ENCODE results near the gene UBAC1.
"Not testable (repeated sequence)": the region's sequence is repeated elsewhere in the genome, so short reads cannot be mapped to it uniquely, and the experiment has no call there.

The UBAC1 gene

GRCh38 chr9:135923508-135923907 is 37.7 kb downstream of the UBAC1 start:
- ChIA-PET CTCF (no interaction called here), POLR2A (interaction anchor here (0.6 kb wide), 1 partner anchor 38 kb away, joined by 3 read pairs; the partner anchor contains the start of gene UBAC1)
- no peak for TF ChIP-seq CTCF (IDR thresholded peaks at IDR 0.05; ENCODE audit: control extremely low read depth, extremely low read depth, low read depth, missing control alignments)
- DNase-seq (ENCODE audit: extremely low spot score): no peak

DNA sequence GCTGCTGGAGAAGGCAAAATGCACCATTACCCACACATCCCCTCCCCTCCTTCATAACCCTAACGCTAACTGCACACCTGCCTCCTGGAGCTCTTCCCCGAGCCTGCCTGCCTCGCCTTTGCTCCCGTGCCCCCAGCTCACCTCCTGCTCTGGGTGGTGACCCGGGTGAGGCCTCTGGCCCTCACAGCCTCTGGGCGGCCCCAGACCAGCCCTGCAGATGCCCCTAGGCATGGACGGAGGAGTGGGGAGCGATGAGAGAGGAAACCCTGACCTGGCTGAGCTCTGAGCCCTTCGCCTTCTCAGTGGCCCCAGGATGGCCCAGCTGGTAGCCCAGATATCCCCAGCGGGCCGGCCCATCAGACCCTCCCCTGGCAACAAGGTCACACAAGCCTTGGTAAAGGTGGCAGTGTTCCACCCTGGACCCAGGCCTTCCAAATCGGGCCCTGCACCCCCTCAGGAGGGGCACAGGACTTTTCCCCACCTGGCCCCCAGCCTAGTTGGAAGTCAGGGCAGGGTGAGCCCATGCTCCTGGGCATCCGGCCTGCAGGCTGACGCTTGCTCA is 39.3 kb downstream of the UBAC1 start:
- ChIA-PET CTCF (interaction anchor here (0.8 kb wide), 1 partner anchor 25 kb away, joined by 3 read pairs; no protein-coding TSS in a partner anchor), POLR2A (interaction anchor here (0.5 kb wide), 1 partner anchor 14 kb away, joined by 4 read pairs; the partner anchor contains the start of gene CAMSAP1)
- no peak for DNase-seq (ENCODE audit: extremely low spot score)
- TF ChIP-seq CTCF (IDR thresholded peaks at IDR 0.05; ENCODE audit: control extremely low read depth, extremely low read depth, low read depth, missing control alignments): no peak

GRCh38 chr9:135920973-135921585 is 40.1 kb downstream of the UBAC1 start:
- ChIA-PET CTCF (interaction anchor here (0.8 kb wide), 1 partner anchor 24 kb away, joined by 3 read pairs; no protein-coding TSS in a partner anchor), POLR2A (no interaction called here)
- DNase-seq (ENCODE audit: extremely low spot score): no peak

GRCh38 chr9:135920256-135920930 is 40.8 kb downstream of the UBAC1 start:
- CTCF ChIA-PET: no interaction called here
- DNase-seq (ENCODE audit: extremely low spot score): no peak
- POLR2A ChIA-PET: no interaction called here
- TF ChIP-seq CTCF (IDR thresholded peaks at IDR 0.05; ENCODE audit: control extremely low read depth, extremely low read depth, low read depth, missing control alignments): no peak

More at GRCh38 chr9:135920973-135921585, 40.1 kb downstream of the UBAC1 start:
- TF ChIP-seq CTCF (IDR thresholded peaks at IDR 0.05; ENCODE audit: control extremely low read depth, extremely low read depth, low read depth, missing control alignments): no peak

DNA sequence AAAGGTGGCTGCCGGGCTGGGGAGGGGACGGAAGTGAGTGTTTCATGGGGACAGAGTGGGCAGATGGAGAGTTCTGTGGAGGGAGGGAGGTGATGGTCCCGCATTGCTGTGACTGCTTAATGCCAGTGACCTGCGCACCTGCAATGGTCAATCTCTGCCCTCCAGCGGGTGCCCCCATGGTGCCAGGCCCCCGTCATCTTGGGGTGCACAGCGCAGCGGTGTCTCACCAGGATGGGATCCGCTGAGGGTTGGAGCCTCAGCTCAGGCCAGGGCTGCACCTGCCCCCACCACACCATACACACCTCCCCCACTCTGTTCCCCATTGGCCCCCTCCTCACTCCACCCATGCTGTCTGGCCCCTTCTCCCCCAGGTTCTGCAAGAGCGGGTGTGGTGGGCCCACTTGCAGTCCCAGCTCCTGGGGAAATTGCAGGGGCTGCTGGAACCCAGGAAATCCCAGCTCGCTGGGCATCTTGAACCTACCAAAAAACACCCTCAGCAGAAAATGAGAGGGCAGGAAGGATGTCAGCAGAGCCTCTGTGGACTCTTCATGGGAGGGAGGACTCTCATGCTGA is 41.8 kb downstream of the UBAC1 start:
- no peak for DNase-seq (ENCODE audit: extremely low spot score)
- POLR2A ChIA-PET: no interaction called here
- CTCF ChIA-PET: no interaction called here
- no peak for TF ChIP-seq CTCF (IDR thresholded peaks at IDR 0.05; ENCODE audit: control extremely low read depth, extremely low read depth, low read depth, missing control alignments)

DNA sequence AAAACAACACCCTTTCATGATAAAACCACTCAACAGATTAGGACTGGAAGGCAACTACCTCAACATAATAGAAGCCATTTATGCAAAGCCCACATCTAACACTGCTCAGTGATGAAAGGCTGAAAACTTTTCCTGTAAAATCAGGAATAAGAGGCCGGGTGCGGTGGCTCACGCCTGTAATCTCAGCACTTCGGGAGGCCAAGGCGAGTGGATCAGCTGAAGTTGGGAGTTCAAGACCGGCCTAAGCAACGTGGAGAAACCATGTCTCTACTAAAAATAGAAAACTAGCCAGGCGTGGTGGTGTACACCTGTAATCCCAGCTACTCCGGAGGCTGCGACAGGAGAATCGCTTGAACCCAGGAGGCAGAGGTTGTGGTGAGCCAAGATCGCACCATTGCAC is 44.9 kb downstream of the UBAC1 start:
- CTCF ChIA-PET; DNase-seq (ENCODE audit: extremely low spot score); POLR2A ChIA-PET: not testable (repeated sequence)
